Measurements from ENCODE around the gene SLC30A3.
A peak's percentile ranks its signal among the peaks of the same experiment; 100 is the strongest.

The SLC30A3 gene

DNA sequence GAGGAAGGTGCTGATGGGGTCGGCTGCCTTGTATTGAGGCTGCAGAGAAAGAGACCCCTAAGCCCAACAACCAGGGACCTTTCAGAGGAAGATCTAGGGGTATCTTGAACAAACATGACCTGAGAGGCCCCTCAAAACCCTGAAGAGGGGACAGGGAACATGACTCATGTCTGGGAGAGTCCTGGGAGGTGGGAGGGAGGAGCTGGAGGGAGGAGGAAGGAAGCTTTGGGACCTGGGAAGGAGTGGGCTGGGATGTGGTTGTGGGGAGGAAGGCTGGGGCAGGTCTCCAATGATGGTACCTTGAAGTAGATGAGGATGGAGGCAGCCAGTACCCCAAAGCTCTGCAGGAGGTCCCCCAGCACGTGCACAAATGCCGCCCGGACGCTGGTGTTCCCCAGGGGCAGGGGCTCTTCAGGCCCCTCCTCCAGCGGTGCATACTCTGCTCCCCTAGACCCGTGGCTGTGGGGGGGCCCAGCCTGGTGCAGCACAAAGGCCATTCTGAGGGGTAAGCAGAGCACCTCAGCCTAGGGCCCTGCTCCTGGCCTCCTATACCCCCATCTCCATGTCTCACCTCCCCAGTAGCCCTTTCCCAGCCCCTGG, 5.9 kb downstream of the SLC30A3 start:
- no peak for ATAC-seq

GRCh38 chr2:27255660-27256059, 7.2 kb downstream of the SLC30A3 start:
- no peak for ATAC-seq

DNA sequence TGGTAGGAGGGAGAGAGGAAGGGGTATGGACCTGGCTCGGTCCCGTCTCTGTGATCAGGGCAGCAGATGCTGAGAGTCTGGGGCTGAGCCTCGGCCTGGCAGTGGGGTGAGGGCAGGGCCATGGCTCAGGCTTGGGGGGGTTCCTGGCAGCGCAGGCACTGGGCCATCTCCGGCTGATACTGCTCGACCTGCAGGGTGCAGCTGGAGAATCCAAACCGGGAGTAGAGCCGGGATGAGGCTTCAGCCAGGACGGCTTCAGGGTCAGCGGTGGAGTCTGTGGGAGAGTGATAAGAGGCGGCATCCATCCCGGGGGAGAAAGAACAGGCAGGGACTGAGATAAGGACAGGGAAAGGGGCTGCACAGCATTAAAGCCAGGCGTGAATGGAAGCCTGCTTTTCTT, 7.7 kb downstream of the SLC30A3 start:
- ATAC-seq, result no peak

- ATAC-seq, result no peak
Observed at GRCh38 chr2:27251766-27252165, 11.1 kb downstream of the SLC30A3 start.

DNA sequence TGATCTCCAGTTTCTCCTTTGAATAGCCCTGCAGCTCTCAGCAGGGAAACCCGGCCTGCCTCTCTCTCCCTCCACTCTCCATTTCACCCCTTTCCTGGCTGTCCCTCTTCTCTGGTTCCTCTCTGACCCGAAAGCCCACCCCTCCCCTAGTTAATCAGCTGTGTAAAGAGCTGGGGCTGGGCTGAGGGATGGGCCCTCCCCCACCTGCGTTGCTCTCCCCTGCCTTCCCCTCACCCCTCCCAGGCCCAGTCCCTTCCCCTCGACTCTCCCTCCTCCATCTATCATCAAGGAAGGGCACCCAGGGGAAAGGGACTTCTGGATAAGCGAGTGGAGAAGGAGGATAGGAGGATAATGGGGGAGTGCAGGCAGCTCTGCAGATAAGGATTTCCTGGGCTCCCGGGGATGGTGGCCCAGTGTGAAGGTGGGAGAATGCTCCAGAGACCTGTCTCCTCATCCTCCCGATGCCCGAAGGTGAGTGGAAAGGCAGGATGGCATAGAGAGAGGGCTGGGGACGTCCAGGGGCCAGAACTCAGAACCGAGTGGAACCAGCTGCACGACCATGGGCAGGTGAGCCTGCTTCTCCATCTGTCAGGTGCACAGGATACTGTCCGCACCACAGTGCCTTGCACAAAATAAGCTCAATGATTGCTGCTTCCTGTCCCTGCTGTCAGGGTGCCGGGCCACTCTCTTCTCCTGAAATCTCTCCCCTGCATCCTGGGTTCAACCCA, 12.0 kb downstream of the SLC30A3 start:
- ATAC-seq, result no peak

GRCh38 chr2:27249891-27250651, 12.8 kb downstream of the SLC30A3 start:
- ATAC-seq, result peak; percentile 25 to 56

- ATAC-seq, result no peak
Observed at GRCh38 chr2:27249159-27249890, 13.5 kb downstream of the SLC30A3 start.

GRCh38 chr2:27247893-27248292, 15.0 kb downstream of the SLC30A3 start:
- ATAC-seq, result no peak

- no peak for ATAC-seq
Observed at GRCh38 chr2:27245626-27246025, 17.2 kb downstream of the SLC30A3 start.

- ATAC-seq, result no peak
Observed at GRCh38 chr2:27245116-27245515, 17.7 kb downstream of the SLC30A3 start.

- ATAC-seq, result no peak
Observed at GRCh38 chr2:27243391-27244130, 19.3 kb downstream of the SLC30A3 start.

GRCh38 chr2:27242614-27242951, 20.3 kb downstream of the SLC30A3 start:
- no peak for ATAC-seq

GRCh38 chr2:27241761-27242613, 20.9 kb downstream of the SLC30A3 start:
- no peak for ATAC-seq

DNA sequence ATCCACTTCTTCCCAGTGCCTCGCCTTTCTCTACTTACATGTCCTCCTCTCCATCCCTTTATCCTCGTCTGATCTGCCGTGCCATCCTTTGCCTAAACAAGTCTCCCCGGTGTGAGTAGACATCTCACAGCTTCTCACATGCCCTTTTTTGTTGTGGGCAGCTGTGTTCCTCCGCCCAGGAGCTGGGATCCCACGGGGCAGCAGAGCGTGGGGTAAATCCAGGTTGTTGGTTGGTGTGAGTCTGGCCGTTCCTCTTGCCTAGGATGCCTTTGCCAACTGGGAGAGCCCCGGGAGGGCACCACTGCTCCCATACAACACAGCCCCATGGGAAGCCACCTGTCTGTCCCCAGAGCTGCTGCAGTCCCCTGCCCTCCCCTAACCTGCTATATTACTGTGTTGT, 22.4 kb downstream of the SLC30A3 start:
- ATAC-seq, result no peak

DNA sequence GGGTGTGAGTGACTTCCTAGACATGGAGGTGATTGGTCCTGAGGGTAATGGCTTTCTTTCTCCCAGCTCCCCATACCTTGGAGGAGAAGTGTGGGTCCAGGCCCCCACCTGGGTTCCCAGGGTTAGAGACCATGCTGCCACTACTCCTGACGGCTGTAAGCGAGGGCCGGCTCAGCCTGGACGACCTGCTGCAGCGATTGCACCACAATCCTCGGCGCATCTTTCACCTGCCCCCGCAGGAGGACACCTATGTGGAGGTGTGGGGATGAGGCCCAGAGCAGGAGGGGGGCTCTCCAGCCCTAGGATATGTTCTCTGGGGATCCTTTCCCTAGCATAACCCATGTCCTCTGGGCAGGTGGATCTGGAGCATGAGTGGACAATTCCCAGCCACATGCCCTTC, 23.9 kb downstream of the SLC30A3 start:
- ATAC-seq, result no peak

DNA sequence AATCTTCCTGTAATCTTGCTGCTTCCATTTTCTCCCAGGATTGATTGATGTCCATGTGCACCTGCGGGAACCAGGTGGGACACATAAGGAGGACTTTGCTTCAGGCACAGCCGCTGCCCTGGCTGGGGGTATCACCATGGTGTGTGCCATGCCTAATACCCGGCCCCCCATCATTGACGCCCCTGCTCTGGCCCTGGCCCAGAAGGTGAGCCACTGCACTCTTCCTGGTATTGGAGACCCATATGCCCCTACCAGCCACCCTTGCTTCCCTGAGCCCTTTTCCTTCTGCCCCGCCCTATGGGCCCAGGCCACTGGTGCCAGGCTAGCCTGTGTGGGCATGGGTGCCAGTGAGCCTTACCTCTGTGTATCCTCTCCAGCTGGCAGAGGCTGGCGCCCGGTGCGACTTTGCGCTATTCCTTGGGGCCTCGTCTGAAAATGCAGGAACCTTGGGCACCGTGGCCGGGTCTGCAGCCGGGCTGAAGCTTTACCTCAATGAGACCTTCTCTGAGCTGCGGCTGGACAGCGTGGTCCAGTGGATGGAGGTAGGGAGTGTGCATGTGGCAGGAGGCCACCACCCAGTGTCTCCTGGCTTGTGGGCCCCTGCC, 25.4 kb downstream of the SLC30A3 start:
- no peak for ATAC-seq

- ATAC-seq, result no peak
Observed at GRCh38 chr2:27236626-27237025, 26.2 kb downstream of the SLC30A3 start.

DNA sequence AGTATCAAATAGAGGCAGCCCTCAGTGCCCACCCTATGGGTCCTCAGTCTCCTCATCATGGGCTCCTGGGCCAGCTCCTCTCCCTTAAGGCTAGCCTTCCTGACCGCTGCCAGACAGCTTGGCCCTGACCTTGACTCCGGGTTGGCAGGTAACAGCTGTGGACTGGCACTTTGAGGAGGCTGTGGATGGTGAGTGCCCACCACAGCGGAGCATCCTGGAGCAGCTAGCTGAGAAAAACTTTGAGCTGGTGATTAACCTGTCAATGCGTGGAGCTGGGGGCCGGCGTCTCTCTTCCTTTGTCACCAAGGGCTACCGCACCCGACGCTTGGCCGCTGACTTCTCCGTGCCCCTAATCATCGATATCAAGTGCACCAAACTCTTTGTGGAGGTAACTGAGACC, 26.7 kb downstream of the SLC30A3 start:
- no peak for ATAC-seq

DNA sequence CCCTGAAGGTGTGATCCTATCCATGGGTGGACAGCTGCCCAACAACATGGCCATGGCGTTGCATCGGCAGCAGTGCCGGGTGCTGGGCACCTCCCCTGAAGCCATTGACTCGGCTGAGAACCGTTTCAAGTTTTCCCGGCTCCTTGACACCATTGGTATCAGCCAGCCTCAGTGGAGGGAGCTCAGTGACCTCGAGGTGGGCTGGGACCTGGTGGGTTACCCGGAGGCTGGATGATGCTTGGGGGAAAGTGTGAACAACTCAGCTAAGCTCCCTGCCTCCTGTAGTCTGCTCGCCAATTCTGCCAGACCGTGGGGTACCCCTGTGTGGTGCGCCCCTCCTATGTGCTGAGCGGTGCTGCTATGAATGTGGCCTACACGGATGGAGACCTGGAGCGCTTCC, 29.5 kb downstream of the SLC30A3 start:
- no peak for ATAC-seq

- ATAC-seq, result no peak
Observed at GRCh38 chr2:27231921-27232320, 30.9 kb downstream of the SLC30A3 start.

GRCh38 chr2:27227501-27227900, 35.3 kb downstream of the SLC30A3 start:
- ATAC-seq, result no peak

Data from activated CD4-positive, CD25-positive, alpha-beta regulatory T cell treated with anti-CD3 and anti-CD28 coated beads, Interleukin-2, amount 50 U/mL, for 24 hours (primary cell).